Pancreas (tissue), 10 donors: ENCODE measurements around the gene AKAP1. TPM values are rescaled to one million over a fixed set of nuclear protein-coding genes. Genes with fewer than 3 reads are reported as not detected.
A peak's percentile ranks its signal among the peaks of the same experiment; 100 is the strongest.

ENCODE experiments used
- ATAC-seq, 4 donors: fragments of 200-7000 bp; cut with Tn5 transposase; one replicate each; pipeline versions ENCODE4 v1.8.0 to v1.9.1; 2020; ENCODE audit warnings: mild to moderate bottlenecking in 4 of 4, moderate library complexity in 4 of 4
- DNase-seq, 6 donors: peaks; one replicate each; pipeline ENCODE4 v3.0.0-alpha.2; 2020
- FAIRE-seq: peaks from 2 replicates; lab custom pipeline; 2012; peaks lifted over from hg19 to GRCh38; lab: Jason Lieb, UNC
- H3K27ac ChIP-seq, 4 donors: fragments of 200-600 bp; sonication (generic); 1 replicate in 3 of 4; 2 replicates in 1 of 4; pipeline versions ENCODE4 v1.5.0 to v1.8.0; 2020
- H3K27me3 ChIP-seq, 4 donors: fragments of 200-600 bp; one replicate each; pipeline ENCODE4 v1.8.0; 2021
- H3K36me3 ChIP-seq, 3 donors: fragments of 200-600 bp; sonication (generic) in 1 of 3; one replicate each; pipeline versions ENCODE4 v1.5.0 to v1.8.0; 2020 to 2021
- H3K4me1 ChIP-seq, 3 donors: fragments of 200-600 bp; one replicate each; pipeline ENCODE4 v1.8.0; 2021
- H3K4me3 ChIP-seq, 4 donors: fragments of 200-600 bp; sonication (generic) in 2 of 4; one replicate each; pipeline versions ENCODE4 v1.5.0 to v1.8.0; 2020 to 2021
- H3K9me3 ChIP-seq, 4 donors: fragments of 200-600 bp; one replicate each; pipeline ENCODE4 v1.8.0; 2021
- CTCF ChIP-seq, 4 donors: fragments of 200-600 bp; sonication (generic) in 3 of 4; IDR thresholded peaks; one replicate each; pipeline versions ENCODE4 v1.5.0 to v1.8.0; 2021; ENCODE audit warnings: antibody characterized with exemption in 4 of 4
- WGBS, 2 donors: extraction: QIAGEN DNeasy Blood & Tissue Kit; methylation state at CpG; one replicate each; pipeline ENCODE4 v1.1.7; 2013; 5-methylcytosine and 5-hydroxymethylcytosine counted together
- intact Hi-C, 3 donors: fragments of 100-400 bp; cut with DNase I; formaldehyde crosslinking; loops; one replicate each; pipeline versions ENCODE4 v1.11.1 to v1.14.2; 2022
- polyA plus RNA-seq, 2 donors: library from polyadenylated mRNA; stranded (reverse); fragments of 200-250 nt; gene quantifications; one replicate each; pipeline ENCODE4 v1.2.3, GENCODE V29; 2013
- total RNA-seq, 6 donors: library from RNA; stranded (reverse); fragmentation: NEBNext Ultra II Directional in 4 of 6; extraction: Animal tissue kit (Norgen Biotek cat#: 25700) in 4 of 6; gene quantifications; one replicate each; pipeline versions ENCODE4 v1.2.1 to v1.2.4, GENCODE V29; 2021 to 2023
- donor health status: healthy with polysubstance abuse.
- donor health status: DM: no; HTN: no; CAD: no; lungs with moderate emphysema.
- donor health status: DM: no; HTN: no; CAD: no.
- donor health status: control.
- donor health status: control.
- donor health status: Bipolar disorder and iron deficiency.
- donor health status: DM: yes; HTN: yes; CAD: no.
- donor health status: DM: no; HTN: no; CAD: no.
- donor health status: DM: no; HTN: no; CAD: no.
- donor health status: DM: yes; HTN: yes; CAD: no.

AKAP1 gene
- total and polyA plus RNA-seq, 8 donors = 9.8 to 23.8 (median 15.3) TPM

- H3K27me3 ChIP-seq = no peaks in the 10 kb centered on the region
- no peaks in the 10 kb centered on the region for H3K36me3 ChIP-seq
- ATAC-seq (no peak), FAIRE-seq (no peak), DNase-seq (no peak)
- WGBS, 2 donors = 40 to 56% methylated on average over 2 of the region's 2 CpGs
- no peak overlapping the region for H3K27ac ChIP-seq
- H3K9me3 ChIP-seq = no peaks in the 10 kb centered on the region
- H3K4me3 ChIP-seq = no peak overlapping the region
- H3K4me1 ChIP-seq = peaks cover 7 to 22% (median 8%) of the 10 kb centered on the region in 3 donors
- no peak for TF ChIP-seq CTCF (IDR thresholded peaks at IDR 0.05)
- intact Hi-C loops = no loop called here
Measured at GRCh38 chr17:57040571-57040970, 44.5 kb upstream of the AKAP1 start.

- TF ChIP-seq CTCF (IDR thresholded peaks at IDR 0.05) = no peak
- H3K9me3 ChIP-seq = no peaks in the 10 kb centered on the region
- H3K36me3 ChIP-seq = no peaks in the 10 kb centered on the region
- no peak for FAIRE-seq
- 52 to 59% methylated on average over 4 of the region's 4 CpGs for WGBS, 2 donors
- peak in 2 of 6 donors; percentile 18 to 45 for DNase-seq
- H3K4me3 ChIP-seq = no peak overlapping the region
- no peaks in the 10 kb centered on the region for H3K27me3 ChIP-seq
- intact Hi-C loops = no loop called here
- peaks cover 0 to 4% (median 0%) of the 10 kb centered on the region in 3 donors for H3K4me1 ChIP-seq
- no peak overlapping the region for H3K27ac ChIP-seq
- no peak for ATAC-seq
Measured at GRCh38 chr17:57043276-57043675, 41.8 kb upstream of the AKAP1 start.

- H3K4me1 ChIP-seq = peaks cover 0 to 4% (median 0%) of the 10 kb centered on the region in 3 donors
- WGBS, 2 donors = 30 to 34% methylated on average over 49 of the region's 49 CpGs
- no peaks in the 10 kb centered on the region for H3K27me3 ChIP-seq
- FAIRE-seq (no peak), ATAC-seq (peak in 3 of 4 donors; percentile 33 to 41 (median 34)), DNase-seq (peak in 1 of 6 donors; percentile 53)
- H3K9me3 ChIP-seq = no peaks in the 10 kb centered on the region
- H3K36me3 ChIP-seq = no peaks in the 10 kb centered on the region
- intact Hi-C loops = no loop called here
- TF ChIP-seq CTCF (IDR thresholded peaks at IDR 0.05) = no peak
- H3K27ac ChIP-seq = no peak overlapping the region
- peak overlapping the region in 3 of 4 donors; percentile 3 to 42 (median 13) for H3K4me3 ChIP-seq
Measured at GRCh38 chr17:57044976-57045867, 39.8 kb upstream of the AKAP1 start.

- no peaks in the 10 kb centered on the region for H3K27me3 ChIP-seq
- intact Hi-C loops = no loop called here
- H3K4me1 ChIP-seq = peaks cover 0 to 4% (median 0%) of the 10 kb centered on the region in 3 donors
- FAIRE-seq = no peak
- H3K4me3 ChIP-seq = peak overlapping the region in 3 of 4 donors; percentile 3 to 42 (median 13)
- WGBS, 2 donors = 24 to 31% methylated on average over 69 of the region's 69 CpGs
- H3K36me3 ChIP-seq = no peaks in the 10 kb centered on the region
- no peaks in the 10 kb centered on the region for H3K9me3 ChIP-seq
- TF ChIP-seq CTCF (IDR thresholded peaks at IDR 0.05) = no peak
- peak; percentile 59 to 81 (median 68) for ATAC-seq
- H3K27ac ChIP-seq = no peak overlapping the region
- DNase-seq = peak in 4 of 6 donors; percentile 20 to 70 (median 47)
Measured at GRCh38 chr17:57045868-57046704, 39.0 kb upstream of the AKAP1 start.
